SK-N-SH treated with all-trans-retinoic acid at 6 μM for 48 hours (cell line): ENCODE data around the gene WASF3.
A peak's percentile ranks its signal among the peaks of the same experiment; 100 is the strongest.

Experiments used
- ATAC-seq: fragments of 200-7000 bp; cut with Tn5 transposase; 3 replicates; pipeline ENCODE4 v1.9.1; 2020; ENCODE audit warnings: mild to moderate bottlenecking, moderate library complexity
- ARNTL ChIP-seq: fragments of 450-650 bp; formaldehyde crosslinking; IDR thresholded peaks from 2 replicates; pipeline ENCODE4 v1.5.0; 2020; ENCODE audit warnings: low read depth, mild to moderate bottlenecking, moderate library complexity, borderline replicate concordance
- BACH2 ChIP-seq: fragments of 250-450 bp; sonication (Bioruptor Pico); IDR thresholded peaks from 2 replicates; pipeline ENCODE4 v1.9.0; 2021; ENCODE audit warnings: mild to moderate bottlenecking, borderline replicate concordance
- CREB5 ChIP-seq: fragments of 250-450 bp; sonication (Bioruptor Pico); IDR thresholded peaks from 2 replicates; pipeline ENCODE4 v1.5.1; 2020; ENCODE audit warnings: low read depth, mild to moderate bottlenecking, moderate library complexity
- CSDC2 ChIP-seq: fragments of 250-450 bp; sonication (Bioruptor Pico); IDR thresholded peaks from 2 replicates; pipeline ENCODE4 v1.5.0; 2020; ENCODE audit warnings: mild to moderate bottlenecking, moderate library complexity
- GLIS3 ChIP-seq: fragments of 250-450 bp; sonication (Bioruptor Pico); IDR thresholded peaks from 2 replicates; pipeline ENCODE4 v1.5.0; 2020; ENCODE audit warnings: mild to moderate bottlenecking, moderate library complexity
- ISL1 ChIP-seq: fragments of 250-450 bp; sonication (Bioruptor Pico); IDR thresholded peaks from 2 replicates; pipeline ENCODE4 v2.1.2; 2022; ENCODE audit warnings: mild to moderate bottlenecking, moderate library complexity
- OSR1 ChIP-seq: fragments of 250-450 bp; sonication (Bioruptor Pico); IDR thresholded peaks from 2 replicates; pipeline ENCODE4 v1.8.0; 2022; ENCODE audit warnings: moderate library complexity, mild to moderate bottlenecking, inconsistent platforms
- PATZ1 ChIP-seq: fragments of 250-450 bp; sonication (Bioruptor Pico); IDR thresholded peaks from 2 replicates; pipeline ENCODE4 v1.8.0; 2020; ENCODE audit warnings: mild to moderate bottlenecking, moderate library complexity, borderline replicate concordance
- PPARA ChIP-seq: fragments of 250-450 bp; sonication (Bioruptor Pico); IDR thresholded peaks from 2 replicates; pipeline ENCODE4 v1.5.0; 2020; ENCODE audit warnings: mild to moderate bottlenecking, borderline replicate concordance
- RARB ChIP-seq: fragments of 250-450 bp; sonication (Bioruptor Pico); IDR thresholded peaks from 2 replicates; pipeline ENCODE4 v1.8.0; 2021; ENCODE audit warnings: mild to moderate bottlenecking, moderate library complexity
- SNAI2 ChIP-seq: fragments of 250-450 bp; sonication (Bioruptor Pico); IDR thresholded peaks from 2 replicates; pipeline ENCODE4 v1.5.0; 2020; ENCODE audit warnings: mild to moderate bottlenecking, moderate library complexity
- TCF4 ChIP-seq: fragments of 250-450 bp; sonication (Bioruptor Pico); IDR thresholded peaks from 2 replicates; pipeline ENCODE4 v1.8.0; 2021; ENCODE audit warnings: mild to moderate bottlenecking, moderate library complexity, borderline replicate concordance
- TOX ChIP-seq: fragments of 250-450 bp; sonication (Bioruptor Pico); IDR thresholded peaks from 2 replicates; pipeline ENCODE4 v1.8.0; 2021; ENCODE audit warnings: mild to moderate bottlenecking, moderate library complexity, borderline replicate concordance
- TSHZ2 ChIP-seq: fragments of 250-450 bp; sonication (Bioruptor Pico); IDR thresholded peaks from 2 replicates; pipeline ENCODE4 v1.5.0; 2020; ENCODE audit warnings: mild to moderate bottlenecking, moderate library complexity
- ZC3H10 ChIP-seq: fragments of 250-450 bp; sonication (Bioruptor Pico); IDR thresholded peaks from 2 replicates; pipeline ENCODE4 v1.5.1; 2021; ENCODE audit warnings: mild to moderate bottlenecking, moderate library complexity
- ZFP3 ChIP-seq: fragments of 250-450 bp; sonication (Bioruptor Pico); IDR thresholded peaks from 2 replicates; pipeline ENCODE4 v1.5.0; 2020; ENCODE audit warnings: mild to moderate bottlenecking, moderate library complexity
- ZFP30 ChIP-seq: fragments of 450-650 bp; formaldehyde crosslinking; IDR thresholded peaks from 2 replicates; pipeline ENCODE4 v1.5.0; 2022; ENCODE audit warnings: mild to moderate bottlenecking, moderate library complexity
- ZNF565 ChIP-seq: fragments of 450-650 bp; formaldehyde crosslinking; conservative IDR thresholded peaks from 2 replicates; pipeline ENCODE4 v1.5.0; 2020; ENCODE audit warnings: low read depth, mild to moderate bottlenecking, moderate library complexity
- ZNF70 ChIP-seq: fragments of 450-650 bp; formaldehyde crosslinking; IDR thresholded peaks from 2 replicates; pipeline ENCODE4 v1.5.0; 2020; ENCODE audit warnings: mild to moderate bottlenecking, moderate library complexity
- ZNF8 ChIP-seq: fragments of 450-650 bp; formaldehyde crosslinking; IDR thresholded peaks from 2 replicates; pipeline ENCODE4 v1.5.0; 2020; ENCODE audit warnings: mild to moderate bottlenecking, moderate library complexity
- TF ChIP-seq, protein P1 (sequence below): fragments of 250-450 bp; sonication (Bioruptor Pico); IDR thresholded peaks from 2 replicates; pipeline ENCODE4 v1.8.0; 2021; ENCODE audit warnings: low read depth, mild to moderate bottlenecking, moderate library complexity, borderline replicate concordance

WASF3 gene

DNA sequence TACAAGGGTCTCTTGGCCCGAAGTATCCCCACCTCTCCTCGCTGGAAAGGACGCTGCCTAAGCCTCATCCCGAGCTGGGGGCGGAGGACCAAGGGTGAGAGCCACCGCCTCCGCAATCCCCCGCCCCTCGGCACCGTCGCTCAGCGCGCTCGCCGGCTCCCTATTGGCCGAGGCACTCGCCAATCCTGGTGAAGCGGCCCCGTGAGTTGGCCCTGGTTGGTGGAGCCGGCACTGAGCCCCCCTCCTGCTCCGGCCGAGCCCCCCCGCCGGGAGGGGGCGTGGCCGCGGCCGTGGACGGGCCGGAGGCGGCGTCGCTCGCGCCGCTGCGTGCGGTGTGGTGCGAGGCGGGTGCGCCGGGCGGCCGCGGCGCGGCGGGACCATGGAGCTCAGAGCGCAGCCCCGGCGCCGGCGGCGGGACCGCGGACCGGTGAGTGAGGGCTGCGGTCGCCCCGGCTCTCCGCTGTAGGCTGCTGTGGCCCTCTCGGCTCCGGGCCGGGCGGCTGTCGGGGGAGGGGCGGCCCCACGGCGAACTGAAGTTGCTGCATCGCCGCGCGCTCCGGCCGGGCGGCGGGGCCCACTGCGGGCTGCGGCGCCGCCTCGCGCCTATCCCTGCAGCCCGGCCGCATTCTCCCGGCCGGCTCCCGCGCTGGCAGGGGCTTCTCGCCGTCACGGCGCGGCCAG is at the start of gene WASF3:
TSS of gene WASF3 (plus strand) at position 291 of the 681 bp plus-strand sequence. CDS start 84,588 bp downstream, outside the sequence.
- peak; percentile 99 for ATAC-seq

GRCh38 chr13:26508885-26509284 is 48.6 kb upstream of the WASF3 start:
- peak; percentile 47; the same call in 1 of the 3 replicates for ATAC-seq
- TF ChIP-seq GLIS3 = no peak
- no peak for TF ChIP-seq ARNTL (CRISPR knock-in tag)
- no peak for TF ChIP-seq SNAI2 (CRISPR knock-in tag)
- TF ChIP-seq PATZ1 = no peak
- no peak for TF ChIP-seq OSR1 (CRISPR knock-in tag)
- TF ChIP-seq CSDC2 (CRISPR knock-in tag) = no peak
- TF ChIP-seq TOX (CRISPR knock-in tag) = no peak
- no peak for TF ChIP-seq TSHZ2 (CRISPR knock-in tag)
- no peak for TF ChIP-seq ZC3H10 (CRISPR knock-in tag)
- no peak for TF ChIP-seq ZNF8
- TF ChIP-seq ZFP30 = no peak
- no peak for TF ChIP-seq PPARA (CRISPR knock-in tag)
- TF ChIP-seq CREB5 (CRISPR knock-in tag) = no peak

More for the DNA sequence above, at the start of gene WASF3:
- no peak for TF ChIP-seq PPARA (CRISPR knock-in tag)
- no peak for TF ChIP-seq PATZ1
- TF ChIP-seq TSHZ2 (CRISPR knock-in tag) = no peak
- TF ChIP-seq TOX (CRISPR knock-in tag) = no peak
- TF ChIP-seq, protein P1, sequence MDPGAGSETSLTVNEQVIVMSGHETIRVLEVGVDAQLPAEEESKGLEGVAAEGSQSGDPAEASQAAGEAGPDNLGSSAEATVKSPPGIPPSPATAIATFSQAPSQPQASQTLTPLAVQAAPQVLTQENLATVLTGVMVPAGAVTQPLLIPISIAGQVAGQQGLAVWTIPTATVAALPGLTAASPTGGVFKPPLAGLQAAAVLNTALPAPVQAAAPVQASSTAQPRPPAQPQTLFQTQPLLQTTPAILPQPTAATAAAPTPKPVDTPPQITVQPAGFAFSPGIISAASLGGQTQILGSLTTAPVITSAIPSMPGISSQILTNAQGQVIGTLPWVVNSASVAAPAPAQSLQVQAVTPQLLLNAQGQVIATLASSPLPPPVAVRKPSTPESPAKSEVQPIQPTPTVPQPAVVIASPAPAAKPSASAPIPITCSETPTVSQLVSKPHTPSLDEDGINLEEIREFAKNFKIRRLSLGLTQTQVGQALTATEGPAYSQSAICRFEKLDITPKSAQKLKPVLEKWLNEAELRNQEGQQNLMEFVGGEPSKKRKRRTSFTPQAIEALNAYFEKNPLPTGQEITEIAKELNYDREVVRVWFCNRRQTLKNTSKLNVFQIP (CRISPR knock-in tag) = no peak
- no peak for TF ChIP-seq TCF4 (CRISPR knock-in tag)
- no peak for TF ChIP-seq ZFP3 (CRISPR knock-in tag)
- TF ChIP-seq SNAI2 (CRISPR knock-in tag) = no peak
- TF ChIP-seq BACH2 (CRISPR knock-in tag) = no peak
- TF ChIP-seq ZNF70 (CRISPR knock-in tag) = no peak
- TF ChIP-seq ISL1 (CRISPR knock-in tag) = no peak
- TF ChIP-seq ZNF565 = no peak
- no peak for TF ChIP-seq OSR1 (CRISPR knock-in tag)
- no peak for TF ChIP-seq RARB (CRISPR knock-in tag)
- TF ChIP-seq ZNF8 = no peak
- no peak for TF ChIP-seq ARNTL (CRISPR knock-in tag)
- no peak for TF ChIP-seq GLIS3
